ENCODE measurements around the gene ANGEL2.
"Not testable (repeated sequence)": the region's sequence is repeated elsewhere in the genome, so short reads cannot be mapped to it uniquely, and the experiment has no call there.

The ANGEL2 gene

DNA sequence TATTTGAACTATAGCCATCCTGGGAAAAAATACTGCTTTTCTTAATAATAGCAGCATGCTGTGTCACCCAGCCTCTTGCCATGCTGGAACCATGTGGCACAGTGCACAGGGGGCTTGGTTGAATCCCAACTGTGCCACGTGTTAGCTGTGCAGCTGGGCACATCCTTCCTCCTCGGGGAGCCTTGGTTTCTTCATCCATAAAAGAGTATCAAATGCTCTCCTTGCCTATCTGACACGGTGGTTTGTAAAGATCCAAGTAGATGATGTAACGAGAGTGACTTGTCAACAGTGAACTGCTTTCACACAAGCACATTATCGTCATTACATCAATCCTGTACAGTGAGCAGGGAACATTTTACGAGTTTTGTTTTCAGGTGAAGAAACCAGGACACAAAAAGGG, 41.0 kb downstream of the ANGEL2 start:
- no peak for DNase-seq

- DNase-seq: no peak
Observed at GRCh38 chr1:212973899-212974298, 41.8 kb downstream of the ANGEL2 start.

- no peak for DNase-seq
Observed at GRCh38 chr1:212973426-212973825, 42.2 kb downstream of the ANGEL2 start.

GRCh38 chr1:212971312-212971711, 44.4 kb downstream of the ANGEL2 start:
- DNase-seq: no peak

- DNase-seq: no peak
Observed at GRCh38 chr1:212970085-212970484, 45.6 kb downstream of the ANGEL2 start.

DNA sequence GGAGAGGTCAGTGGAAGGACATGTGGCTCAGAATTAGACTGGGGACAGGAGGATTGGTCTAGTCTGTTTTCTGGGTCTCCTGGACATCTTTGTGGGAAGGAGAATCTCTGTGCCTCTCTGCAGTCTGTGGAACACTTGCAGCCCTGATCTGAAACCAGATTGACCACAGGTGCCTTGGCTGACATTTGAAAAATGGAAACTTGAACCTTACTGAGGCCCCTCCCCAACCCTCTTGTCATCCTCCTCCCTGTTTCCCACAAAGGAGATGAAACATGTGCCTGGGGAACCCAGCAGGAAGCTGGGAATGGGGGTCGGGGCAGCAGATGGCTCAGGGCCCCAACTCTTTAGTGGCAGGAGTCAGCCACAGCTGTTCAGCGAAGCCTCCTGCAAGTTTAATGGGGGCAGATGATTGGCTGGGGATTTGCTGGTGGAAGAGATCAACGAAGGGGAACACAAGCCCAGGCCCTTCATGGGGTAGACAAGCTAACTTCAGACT, 47.3 kb downstream of the ANGEL2 start:
- DNase-seq: no peak

GRCh38 chr1:212967801-212968200, 47.9 kb downstream of the ANGEL2 start:
- DNase-seq: no peak

DNA sequence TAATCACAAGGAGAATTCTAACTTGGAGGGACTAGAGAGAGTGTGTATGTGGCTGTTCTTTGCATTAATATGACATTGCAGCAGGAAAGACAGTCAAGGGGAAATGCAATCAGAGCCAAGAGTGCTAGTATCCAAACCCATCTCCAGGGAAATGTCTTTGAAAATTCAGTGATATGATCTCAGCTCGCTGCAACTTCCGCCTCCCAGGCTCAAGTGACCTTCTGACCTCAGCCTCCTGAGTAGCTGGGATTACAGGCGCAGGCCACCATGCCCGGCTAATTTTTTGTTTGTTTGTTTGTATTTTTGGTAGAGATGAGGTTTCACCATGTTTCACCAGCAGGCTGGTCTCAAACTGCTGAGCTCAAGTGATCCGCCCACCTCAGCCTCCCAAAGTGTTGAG, 49.1 kb downstream of the ANGEL2 start:
- DNase-seq: no peak

DNA sequence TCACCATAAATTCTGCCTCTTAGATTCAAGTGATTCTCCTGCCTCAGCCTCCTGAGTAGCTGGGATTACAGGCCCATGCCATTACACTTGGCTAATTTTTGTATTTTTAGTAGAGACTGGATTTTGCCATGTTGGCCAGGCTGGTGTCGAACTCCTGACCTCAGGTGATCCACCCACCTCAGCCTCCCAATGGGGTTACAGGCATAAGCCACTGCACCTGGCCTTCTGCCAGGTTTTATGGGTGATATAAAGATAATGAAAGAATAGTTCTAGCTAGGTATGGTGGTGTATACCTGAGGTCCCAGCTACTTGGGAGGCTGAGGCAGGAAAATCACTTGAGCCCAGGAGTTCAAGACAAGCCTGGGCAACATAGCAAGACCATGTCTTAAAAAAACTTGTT, 50.7 kb downstream of the ANGEL2 start:
- not testable (repeated sequence) for DNase-seq

- no peak for DNase-seq
Observed at GRCh38 chr1:212964102-212964501, 51.6 kb downstream of the ANGEL2 start.

DNA sequence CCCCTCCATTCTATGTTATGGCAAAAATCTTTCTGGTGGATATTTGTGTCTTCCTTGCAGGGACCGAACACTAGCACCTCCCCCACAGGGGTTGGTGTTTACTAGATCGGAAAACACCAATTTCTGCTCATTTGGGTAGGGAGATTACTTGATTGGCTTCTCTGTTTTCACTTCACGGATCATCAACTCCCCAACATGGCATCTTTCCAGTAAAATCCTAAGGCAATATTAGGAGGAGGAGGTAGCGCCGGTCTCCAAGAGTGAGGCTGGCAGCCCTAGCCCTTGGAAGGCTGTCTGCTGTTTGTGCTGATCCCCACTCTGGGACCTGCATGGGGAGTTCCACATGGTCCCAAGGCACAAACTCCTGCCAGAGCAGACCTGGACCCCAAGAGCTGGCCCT, 53.2 kb downstream of the ANGEL2 start:
- no peak for DNase-seq

DNA sequence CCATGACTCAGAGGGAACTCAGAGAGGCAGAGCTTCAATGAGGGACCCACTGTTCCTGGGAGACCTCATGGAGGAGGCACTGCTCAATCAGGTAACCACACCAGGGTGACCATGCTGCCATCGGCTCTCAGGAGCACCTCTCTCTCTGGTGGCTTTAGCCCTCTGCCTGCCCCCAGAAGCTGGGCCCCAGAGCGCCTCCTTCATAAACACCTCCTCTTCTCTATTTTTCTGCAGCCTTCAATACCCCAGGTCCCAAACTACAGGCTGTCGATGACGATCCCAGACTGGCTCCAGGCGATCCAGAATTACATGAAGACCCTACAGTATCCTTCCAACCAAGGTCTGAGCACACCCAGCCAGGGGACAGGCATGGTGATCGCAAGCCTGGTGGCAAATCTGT, 54.7 kb downstream of the ANGEL2 start:
- no peak for DNase-seq

DNA sequence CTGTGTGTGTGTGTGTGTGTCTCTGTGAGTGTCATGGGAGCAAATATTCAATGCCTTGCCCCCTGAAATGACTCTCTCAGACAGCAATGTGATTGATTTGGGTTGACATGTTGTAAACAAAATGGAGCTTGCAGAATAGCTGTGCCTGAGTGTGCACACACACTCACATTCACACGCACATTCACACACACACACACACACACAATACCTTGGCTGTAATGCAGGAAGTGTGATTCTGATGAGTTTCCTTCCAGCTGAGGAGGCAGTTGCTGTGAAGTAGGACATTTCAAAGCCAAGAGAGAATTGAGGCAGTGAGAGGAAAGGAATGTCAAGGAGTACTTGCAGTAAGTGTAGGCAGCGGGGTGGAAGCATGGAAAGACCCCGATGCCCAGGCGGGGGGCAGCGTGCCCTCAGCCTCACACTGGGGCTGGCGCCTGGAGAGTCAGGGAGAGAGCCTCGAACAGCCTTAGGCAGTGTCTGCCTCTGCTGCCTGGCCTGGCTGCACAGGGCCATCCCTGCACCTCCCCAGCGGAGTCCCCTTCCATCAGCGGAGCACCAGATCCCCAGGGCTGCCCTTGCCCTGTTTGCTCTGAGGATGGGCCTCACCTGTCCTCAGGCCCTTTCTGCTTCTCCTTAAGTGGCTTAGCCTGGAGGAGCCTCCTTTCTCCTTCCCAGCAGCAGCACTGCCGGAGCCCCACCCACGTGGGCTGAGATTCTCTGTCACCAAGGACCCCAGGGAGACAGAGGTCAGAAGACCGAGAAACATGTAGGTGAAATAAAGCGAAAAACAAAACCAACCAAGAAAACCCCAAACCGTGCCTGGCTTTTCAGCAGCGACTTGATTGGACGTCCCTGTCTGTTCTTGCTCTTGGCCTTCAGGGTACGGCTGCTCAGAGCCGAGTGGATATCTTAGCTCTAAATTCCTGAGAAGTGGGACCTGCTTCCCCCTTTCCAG, 56.1 kb downstream of the ANGEL2 start:
- DNase-seq: no peak

DNA sequence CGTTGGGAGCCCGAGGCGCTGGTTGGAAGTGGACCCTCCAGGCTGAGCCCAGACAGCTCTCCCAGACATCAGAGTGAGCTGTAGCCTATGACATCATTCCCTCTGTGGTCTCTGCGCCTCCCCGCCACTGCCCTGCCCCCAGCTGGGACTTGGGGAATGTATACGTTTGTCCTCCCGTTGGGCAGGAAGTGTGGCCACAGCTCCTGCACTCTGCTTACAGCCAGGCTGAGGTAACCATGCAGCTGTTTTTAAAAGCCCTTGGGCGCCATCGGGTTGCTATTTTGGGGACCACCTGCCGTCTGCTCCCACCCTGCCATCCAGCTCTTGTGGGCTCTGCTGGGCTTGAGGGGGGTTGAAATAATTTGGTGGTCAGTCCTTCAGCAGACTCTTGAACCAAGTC, 57.5 kb downstream of the ANGEL2 start:
- DNase-seq: no peak

DNA sequence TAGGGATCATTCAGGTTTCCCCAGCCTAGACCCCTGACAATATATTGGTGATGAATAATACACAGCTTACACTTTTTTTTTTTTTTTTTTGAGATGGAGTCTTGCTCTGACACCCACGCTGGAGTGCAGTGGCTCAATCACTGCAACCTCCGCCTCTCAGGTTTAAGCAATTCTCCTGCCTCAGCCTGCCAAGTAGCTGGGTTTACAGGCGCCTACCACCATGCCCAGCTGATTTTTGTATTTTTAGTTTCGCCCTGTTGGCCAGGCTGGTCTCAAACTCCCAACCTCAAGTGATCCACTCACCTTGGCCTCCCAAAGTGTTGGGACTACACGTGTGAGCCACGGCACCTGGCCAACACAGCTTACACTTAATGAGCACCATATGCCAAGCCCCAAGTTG, 58.1 kb downstream of the ANGEL2 start:
- DNase-seq: no peak

- no peak for DNase-seq
Observed at GRCh38 chr1:212955961-212956620, 59.6 kb downstream of the ANGEL2 start.

DNA sequence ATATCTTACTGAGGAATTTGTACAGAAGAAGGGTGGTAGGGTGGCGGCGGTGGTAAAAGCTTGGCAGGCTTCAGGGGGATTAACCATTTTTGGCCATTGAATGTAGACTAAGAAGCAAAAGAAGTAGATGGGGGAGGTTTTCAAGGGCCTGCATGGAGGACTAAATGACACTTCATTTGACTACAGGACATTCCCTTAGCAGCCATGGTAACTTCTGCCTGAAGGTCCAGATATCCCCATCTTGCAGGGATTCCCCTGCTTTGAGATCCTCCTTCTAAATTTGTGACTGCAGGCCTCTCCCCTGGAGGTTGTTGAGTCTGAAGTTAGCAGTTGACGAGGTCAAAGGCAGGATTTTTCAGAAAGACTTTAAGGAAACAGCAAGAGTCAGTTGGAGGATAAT, 60.6 kb downstream of the ANGEL2 start:
- no peak for DNase-seq

DNA sequence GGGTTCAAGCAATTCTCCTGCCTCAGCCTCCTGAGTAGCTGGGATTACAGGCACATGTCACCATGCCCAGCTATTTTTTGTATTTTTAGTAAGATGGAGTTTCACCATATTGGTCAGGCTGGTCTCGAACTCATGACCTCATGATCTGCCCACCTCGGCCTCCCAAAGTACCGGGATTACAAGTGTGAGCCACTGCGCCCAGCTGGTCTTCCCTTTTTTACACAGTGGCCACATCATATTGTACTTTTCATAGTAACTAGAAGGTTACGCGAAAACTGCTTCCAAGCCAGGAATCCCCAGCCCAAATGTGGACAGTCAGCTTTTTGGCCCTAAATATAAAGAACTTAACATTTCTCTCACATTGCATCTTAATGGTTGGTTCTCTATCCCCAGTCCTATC, 61.2 kb downstream of the ANGEL2 start:
- no peak for DNase-seq

- DNase-seq: no peak
Observed at GRCh38 chr1:212953321-212953720, 62.3 kb downstream of the ANGEL2 start.

DNA sequence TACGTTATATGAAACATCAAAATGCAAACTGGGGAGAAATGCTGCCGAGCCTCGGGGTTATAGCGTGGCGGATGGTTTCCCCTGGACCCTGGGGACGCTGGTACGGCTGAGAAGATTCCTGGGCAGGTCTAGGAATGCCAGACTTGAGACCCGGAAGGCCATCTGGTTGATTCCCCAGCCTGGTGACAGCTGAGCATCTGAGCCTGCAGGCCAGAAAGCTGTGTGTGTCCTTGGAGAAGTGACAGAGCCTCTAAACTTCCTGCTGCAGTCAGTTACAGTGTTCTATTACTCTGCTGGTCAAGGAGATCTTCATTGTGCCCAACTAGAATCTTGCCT, 63.1 kb downstream of the ANGEL2 start:
- DNase-seq: no peak

- no peak for DNase-seq
Observed at GRCh38 chr1:212951947-212952640, 63.6 kb downstream of the ANGEL2 start.

GRCh38 chr1:212951126-212951946, 64.3 kb downstream of the ANGEL2 start:
- DNase-seq: no peak

Data from CD4-positive, alpha-beta T cell treated with Interferon gamma for 1 hour (primary cell).